OCI-LY7 (cell line): ENCODE data around the gene VEZF1. TPM values are rescaled to one million over a fixed set of nuclear protein-coding genes. Genes with fewer than 3 reads are reported as not detected.

Experiments
- BruUV-seq: library from RNA; stranded (reverse); fragments of 400-500 nt; replicated peaks from 2 replicates; lab custom pipeline; 2021; lab: Mats Ljungman, UMichigan
- CTCF ChIA-PET: fragments of 300-600 bp; sonication (Branson Sonifier 250); formaldehyde crosslinking; loops from one replicate; lab custom pipeline; 2022; ENCODE audit warnings: antibody characterized with exemption; ENCODE audit not compliant: unreplicated experiment; lab: Charles Lee
- POLR2A ChIA-PET: fragments of 300-600 bp; sonication (Branson Sonifier 250); formaldehyde crosslinking; loops from one replicate; lab custom pipeline; 2022; ENCODE audit warnings: antibody characterized with exemption; lab: Charles Lee
- DNase-seq: peaks from one replicate; pipeline ENCODE4 v3.0.0-alpha.2; 2015; ENCODE audit warnings: low spot score
- H2AFZ ChIP-seq: fragments of 200-600 bp; sonication (generic), shearing (Covaris generic); 2 replicates; pipeline ENCODE4 v1.6.1; 2014; ENCODE audit warnings: mild to moderate bottlenecking, antibody characterized with exemption, low read length, moderate library complexity
- H3K27ac ChIP-seq: fragments of 200-600 bp; sonication (generic); 2 replicates; pipeline ENCODE4 v1.5.1; 2014; ENCODE audit warnings: mixed run types, low read depth, mild to moderate bottlenecking, moderate library complexity, low read length, inconsistent platforms; ENCODE audit not compliant: poor library complexity, severe bottlenecking
- H3K36me3 ChIP-seq: fragments of 200-600 bp; sonication (generic); 2 replicates; pipeline ENCODE4 v1.6.1; 2014; ENCODE audit warnings: mild to moderate bottlenecking, antibody characterized with exemption, low read length, moderate library complexity, mixed read lengths; ENCODE audit not compliant: insufficient read depth
- H3K4me1 ChIP-seq: fragments of 200-600 bp; sonication (generic); 2 replicates; pipeline ENCODE4 v1.5.1; 2014; ENCODE audit warnings: mild to moderate bottlenecking, low read length; ENCODE audit not compliant: insufficient read depth, poor library complexity, severe bottlenecking
- H3K4me2 ChIP-seq: fragments of 200-600 bp; sonication (generic); 2 replicates; pipeline ENCODE4 v1.6.1; 2014; ENCODE audit warnings: mild to moderate bottlenecking, low read length
- H3K4me3 ChIP-seq: fragments of 200-600 bp; sonication (generic); 2 replicates; pipeline ENCODE4 v1.5.1; 2014; ENCODE audit warnings: mild to moderate bottlenecking, low read depth, low read length; ENCODE audit not compliant: poor library complexity, severe bottlenecking
- H3K79me2 ChIP-seq: fragments of 200-600 bp; sonication (generic); 2 replicates; pipeline ENCODE4 v1.6.1; 2016; ENCODE audit warnings: low read depth, mild to moderate bottlenecking, low read length, moderate library complexity, mixed read lengths; ENCODE audit not compliant: insufficient read depth
- H3K9me2 ChIP-seq: fragments of 200-600 bp; sonication (generic); 2 replicates; pipeline ENCODE4 v1.6.1; 2016; ENCODE audit warnings: mild to moderate bottlenecking, low read length, mixed read lengths; ENCODE audit not compliant: insufficient read depth
- H3K9me3 ChIP-seq: fragments of 200-600 bp; sonication (generic); 2 replicates; pipeline ENCODE4 v1.6.1; 2014; ENCODE audit warnings: mild to moderate bottlenecking, mixed run types, low read length, mixed read lengths
- H4K20me1 ChIP-seq: fragments of 200-600 bp; sonication (generic); 2 replicates; pipeline ENCODE4 v1.6.1; 2014; ENCODE audit warnings: mild to moderate bottlenecking, antibody characterized with exemption, low read length, moderate library complexity, mixed read lengths; ENCODE audit not compliant: insufficient read depth
- CTCF ChIP-seq: fragments of 200-600 bp; sonication (generic); conservative IDR thresholded peaks from 2 replicates; pipeline ENCODE4 v1.5.1; 2014; ENCODE audit warnings: mild to moderate bottlenecking, antibody characterized with exemption, low read length, moderate library complexity, mixed read lengths
- EZH2phosphoT487 ChIP-seq: fragments of 200-600 bp; sonication (generic); IDR thresholded peaks from 2 replicates; pipeline ENCODE4 v1.6.1; 2018; ENCODE audit warnings: low read depth, borderline replicate concordance, mild to moderate bottlenecking, mixed run types, antibody characterized with exemption, low read length, moderate library complexity, mixed read lengths
- intact Hi-C: fragments of 100-400 bp; cut with micrococcal nuclease; formaldehyde crosslinking; loops from one replicate; pipeline ENCODE4 v1.10.0; 2022; ENCODE audit not compliant: unreplicated experiment
- total RNA-seq, 2 experiments: library from RNA; depleted of rRNA in 1 of 2; stranded (reverse); fragments of >200 nt in 1 of 2; shearing (Covaris generic) in 1 of 2; gene quantifications; 2 replicates each; pipeline ENCODE4 v1.2.3, GENCODE V29; 2014 to 2022

Gene VEZF1
- total RNA-seq, 2 experiments from 2014 or later, result 22.6 to 35.4 TPM

DNA sequence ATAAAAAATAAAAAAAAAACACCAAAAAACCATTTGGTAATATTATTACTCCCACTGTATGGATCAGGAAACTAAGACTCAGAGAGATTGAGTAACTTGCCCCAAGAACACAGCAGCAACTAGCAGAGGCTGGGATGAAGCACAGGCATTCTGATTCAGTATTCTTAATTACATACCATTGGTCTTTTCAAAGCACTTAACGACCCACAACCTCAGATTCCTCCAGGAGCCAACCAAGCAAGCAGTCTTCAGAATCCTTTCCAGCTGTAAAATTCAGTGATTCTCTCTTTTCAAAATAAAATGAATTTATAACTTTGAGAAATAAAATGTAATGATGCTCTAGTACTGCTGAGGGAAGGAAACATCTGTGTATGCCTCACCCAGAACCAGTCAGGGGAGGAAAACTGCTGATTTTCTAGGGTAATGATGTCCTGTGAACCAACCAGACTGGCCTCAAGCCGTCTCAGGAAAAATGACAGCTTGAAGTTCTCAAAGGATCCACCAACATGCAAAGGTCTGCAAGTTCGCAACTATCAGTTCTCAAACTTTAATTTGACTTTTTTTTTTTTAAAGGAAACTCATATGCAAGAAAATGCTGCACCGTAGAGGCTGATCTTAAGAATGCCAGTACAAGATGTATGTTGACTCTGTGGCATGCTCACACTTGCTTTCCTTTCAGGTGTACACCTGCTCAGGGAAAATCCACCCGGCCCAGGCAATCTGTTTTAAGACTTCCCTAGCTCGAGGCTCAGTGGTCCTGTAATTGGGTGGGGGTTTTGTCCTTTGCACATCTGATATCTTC lies 41.9 kb downstream of the VEZF1 start:
- CTCF ChIA-PET, result interaction anchor here (0.7 kb wide), 1 partner anchor 54 kb away, joined by 3 read pairs; no protein-coding TSS in a partner anchor
- H3K4me1 ChIP-seq, result peaks cover 47% of the 10 kb centered on the region
- BruUV-seq, result no TSS peak
- no peak overlapping the region for H3K27ac ChIP-seq
- H3K4me3 ChIP-seq, result peak overlapping the region; percentile 55
- intact Hi-C loops, result no loop called here
- TF ChIP-seq EZH2phosphoT487 (no peak), CTCF (no peak)
- POLR2A ChIA-PET, result interaction anchor here (0.6 to 1.0 kb wide), 4 partner anchors 29 to 95 kb away, joined by 3 to 5 read pairs (median 4); no protein-coding TSS in a partner anchor
- H4K20me1 ChIP-seq, result no peaks in the 10 kb centered on the region
- peak overlapping the region; percentile 3; the same call in 1 of the 2 replicates for H2AFZ ChIP-seq
- H3K9me3 ChIP-seq, result no peaks in the 10 kb centered on the region
- H3K9me2 ChIP-seq, result no peaks in the 10 kb centered on the region
- H3K4me2 ChIP-seq, result peak overlapping the region; percentile 73
- DNase-seq, result no peak
- no peaks in the 10 kb centered on the region for H3K36me3 ChIP-seq
- H3K79me2 ChIP-seq, result no peaks in the 10 kb centered on the region

GRCh38 chr17:57944908-57945307 lies 43.1 kb downstream of the VEZF1 start:
- TF ChIP-seq EZH2phosphoT487 (no peak), CTCF (no peak)
- Histone ChIP-seq H3K27ac (no peak overlapping the region), H3K4me3 (no peak overlapping the region), H4K20me1 (no peaks in the 10 kb centered on the region; the same call in 1 of the 2 replicates), H3K36me3 (no peaks in the 10 kb centered on the region), H3K79me2 (no peaks in the 10 kb centered on the region), H3K9me3 (no peaks in the 10 kb centered on the region), H3K4me2 (no peak overlapping the region), H2AFZ (no peak overlapping the region), H3K9me2 (no peaks in the 10 kb centered on the region), H3K4me1 (peaks cover 53% of the 10 kb centered on the region)
- POLR2A ChIA-PET, result no interaction called here
- no peak for DNase-seq
- intact Hi-C loops, result no loop called here
- CTCF ChIA-PET, result no interaction called here
- BruUV-seq, result no TSS peak

DNA sequence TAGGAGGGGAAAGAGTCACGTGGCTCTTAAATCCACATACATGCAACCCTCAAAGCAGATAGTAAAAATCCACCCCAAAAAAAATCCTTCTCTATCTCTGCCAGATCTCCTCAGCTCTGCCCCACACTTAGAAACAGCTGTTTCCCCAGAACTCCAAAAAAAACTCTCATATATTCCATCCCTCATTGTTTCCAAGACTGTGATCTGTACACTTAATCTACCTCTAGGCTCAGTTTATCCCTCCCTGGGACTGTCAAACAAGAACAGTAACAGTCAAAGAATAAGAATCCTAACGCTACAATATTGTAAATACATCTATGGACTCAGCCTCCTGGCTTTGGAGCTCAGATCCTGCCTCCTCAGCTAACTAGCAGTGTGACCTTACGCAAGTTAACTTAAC lies 44.4 kb downstream of the VEZF1 start:
- H3K4me2 ChIP-seq, result no peak overlapping the region
- no peaks in the 10 kb centered on the region; the same call in 1 of the 2 replicates for H4K20me1 ChIP-seq
- DNase-seq, result no peak
- BruUV-seq, result no TSS peak
- no peaks in the 10 kb centered on the region for H3K9me3 ChIP-seq
- no peaks in the 10 kb centered on the region for H3K79me2 ChIP-seq
- ChIA-PET CTCF (no interaction called here), POLR2A (interaction anchor here (0.8 kb wide), 1 partner anchor 10 kb away, joined by 3 read pairs; no protein-coding TSS in a partner anchor)
- H3K4me3 ChIP-seq, result no peak overlapping the region
- H3K36me3 ChIP-seq, result no peaks in the 10 kb centered on the region
- peaks cover 57% of the 10 kb centered on the region for H3K4me1 ChIP-seq
- H2AFZ ChIP-seq, result no peak overlapping the region
- no peaks in the 10 kb centered on the region for H3K9me2 ChIP-seq
- intact Hi-C loops, result no loop called here
- no peak overlapping the region for H3K27ac ChIP-seq
- TF ChIP-seq EZH2phosphoT487 (no peak), CTCF (no peak)
